ENCODE results near the gene BTBD17. TPM values are rescaled to one million over a fixed set of nuclear protein-coding genes. Genes with fewer than 3 reads are reported as not detected.

The BTBD17 gene, protein sequence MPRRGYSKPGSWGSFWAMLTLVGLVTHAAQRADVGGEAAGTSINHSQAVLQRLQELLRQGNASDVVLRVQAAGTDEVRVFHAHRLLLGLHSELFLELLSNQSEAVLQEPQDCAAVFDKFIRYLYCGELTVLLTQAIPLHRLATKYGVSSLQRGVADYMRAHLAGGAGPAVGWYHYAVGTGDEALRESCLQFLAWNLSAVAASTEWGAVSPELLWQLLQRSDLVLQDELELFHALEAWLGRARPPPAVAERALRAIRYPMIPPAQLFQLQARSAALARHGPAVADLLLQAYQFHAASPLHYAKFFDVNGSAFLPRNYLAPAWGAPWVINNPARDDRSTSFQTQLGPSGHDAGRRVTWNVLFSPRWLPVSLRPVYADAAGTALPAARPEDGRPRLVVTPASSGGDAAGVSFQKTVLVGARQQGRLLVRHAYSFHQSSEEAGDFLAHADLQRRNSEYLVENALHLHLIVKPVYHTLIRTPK
- total RNA-seq (2021; fragmentation: NEBNext Ultra II Directional; extraction: Animal tissue kit (Norgen Biotek cat#: 25700)) (7.0 and 7.8 TPM in 2 replicates), polyA plus RNA-seq (2011; rRNA removed) (14.8 and 17.0 TPM in 2 replicates), polyA minus RNA-seq (2011; rRNA and poly(A)+ RNA removed) (1.8 and 3.4 TPM in 2 replicates)
- polyA plus RNA-seq (2011; cell fraction: cytosol; rRNA removed) = 12.3 TPM
- 9.5 TPM for polyA plus RNA-seq (2011; cell fraction: nucleus; rRNA removed)
- polyA plus RNA-seq (2012, experiment 1 of 2) = 4.6 to 11.2 TPM (median 8.7 TPM) in 4 replicates
- 6.9 TPM for polyA plus RNA-seq (2012, experiment 2 of 2)
- 7.9 TPM for polyA plus RNA-seq (2013, experiment 1 of 2)
- polyA plus RNA-seq (2013, experiment 2 of 2) = 8.0 TPM
- 8.6 TPM for polyA minus RNA-seq (2011; cell fraction: cytosol; rRNA and poly(A)+ RNA removed)
- 9.2 TPM for polyA minus RNA-seq (2011; cell fraction: nucleus; rRNA and poly(A)+ RNA removed)
- long read RNA-seq, experiment 1, partial matches to known transcripts = 1 of 5 reads
- long read RNA-seq, experiment 1, other reads (novel, unspliced or antisense) = 3 of 5 reads
- long read RNA-seq, experiment 2 = 0 reads

DNA sequence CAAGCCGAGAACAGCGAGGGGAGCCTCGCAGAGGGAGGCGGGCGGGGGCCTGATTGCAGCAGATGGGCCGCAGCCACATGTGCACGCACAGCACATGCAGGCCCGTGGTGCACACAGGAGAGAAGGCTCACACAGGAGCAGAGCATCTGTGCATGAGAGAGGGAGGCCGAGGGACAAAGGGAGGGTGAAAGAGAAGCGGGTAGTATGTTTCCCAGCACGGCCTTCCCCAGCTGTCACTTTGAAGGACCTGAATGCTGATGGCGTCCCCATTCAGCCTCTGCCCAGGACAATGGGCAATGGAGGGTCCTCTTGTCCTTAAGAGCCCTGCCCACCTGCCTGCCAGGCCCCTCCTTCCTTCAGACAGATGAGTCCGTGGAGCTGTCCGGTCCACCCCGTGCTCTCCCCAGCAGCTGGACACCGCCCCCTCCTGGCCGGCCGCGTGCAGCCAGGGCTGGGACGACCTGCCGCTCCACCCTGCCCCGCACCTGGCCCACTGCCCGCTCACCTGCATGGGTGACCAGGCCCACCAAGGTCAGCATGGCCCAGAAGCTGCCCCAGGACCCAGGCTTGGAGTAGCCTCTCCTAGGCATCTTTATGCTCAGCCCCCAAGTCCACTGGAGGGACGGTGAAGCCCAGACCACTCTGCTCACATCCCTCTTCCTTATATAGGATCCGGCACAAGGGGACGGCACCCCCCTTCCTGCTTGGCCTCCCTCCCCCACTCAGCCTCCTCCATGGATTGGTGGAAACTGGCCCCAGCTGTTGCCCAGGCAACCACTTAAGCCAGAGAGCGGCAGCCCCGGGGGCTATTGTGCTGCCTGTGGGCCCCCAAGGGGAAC, at the start of gene BTBD17:
TSS of gene BTBD17 (minus strand) at position 639 of the 839 bp plus-strand sequence. CDS start at position 590, 49 bp downstream.
- H2BK12ac ChIP-seq (ENCODE audit: low read depth, low read length) = peak within 1 kb of the TSS; percentile 85; the same call in 1 of the 2 replicates
- FAIRE-seq = no peak
- peak within 1 kb of the TSS; percentile 61 for H2BK120ac ChIP-seq (replicated peaks; ENCODE audit: low read depth, low read length)
- H2BK5ac ChIP-seq (ENCODE audit: low read depth, low read length) = peak within 1 kb of the TSS; percentile 83; the same call in 1 of the 2 replicates
- CTCF ChIA-PET (ENCODE audit: partially characterized antibody) = interaction anchor here (0.7 to 9.2 kb wide), 38 partner anchors 7 to 501 kb away, joined by 3 to 83 read pairs (median 5); partner anchors contain the start of gene GPR142
- H3K79me1 ChIP-seq (ENCODE audit: low read depth, low read length) = no peaks in the 10 kb centered on the region
- H3K4me1 ChIP-seq (replicated peaks in 1 of 4; ENCODE audit: control insufficient read depth in 3 of 4, insufficient read depth in 4 of 4, low read length in 3 of 4) = peaks cover 5 to 29% (median 19%) of the 10 kb centered on the region in 4 experiments
- H3K4ac ChIP-seq (replicated peaks; ENCODE audit: insufficient read length, low read depth, low read length) = peak within 1 kb of the TSS; percentile 6
- no peak within 1 kb of the TSS for H3K23ac ChIP-seq (ENCODE audit: insufficient read length)
- H4K5ac ChIP-seq (ENCODE audit: insufficient read length, low read depth, low read length) = peak within 1 kb of the TSS; percentile 86
- H4K91ac ChIP-seq (replicated peaks; ENCODE audit: insufficient read length, low read length) = peak within 1 kb of the TSS; percentile 90
- no peak within 1 kb of the TSS for H2AK5ac ChIP-seq (ENCODE audit: low read depth, low read length)
- H3K27me3 ChIP-seq (replicated peaks in 1 of 4; ENCODE audit: control insufficient read depth in 3 of 4, extremely low read depth in 1 of 4, insufficient read depth in 3 of 4, low read length in 3 of 4) = no peaks in the 10 kb centered on the region
- peak within 1 kb of the TSS in 2 of 4 experiments; percentile 34 to 45; a peak in 3 of 7 replicates for H3K9ac ChIP-seq (replicated peaks in 1 of 4; ENCODE audit: extremely low read depth in 1 of 4, low read depth in 3 of 4, low read length in 3 of 4)
- peaks cover 1% of the 10 kb centered on the region for H3K23me2 ChIP-seq (ENCODE audit: low read depth, low read length)
- peak within 1 kb of the TSS; percentile 92; the same call in 1 of the 2 replicates for H2BK15ac ChIP-seq (ENCODE audit: low read length)
- DNase-seq (ENCODE audit: low read depth in 1 of 2, low spot score in 2 of 2) = peak in 1 of 2 experiments; percentile 97
- H3K79me2 ChIP-seq (ENCODE audit: control insufficient read depth in 1 of 2, insufficient read depth in 2 of 2, low read length in 2 of 2) = no peaks in the 10 kb centered on the region
- H3K56ac ChIP-seq (replicated peaks; ENCODE audit: insufficient read length, low read depth, low read length) = peak within 1 kb of the TSS; percentile 28
- peaks cover 0 to 10% (median 0%) of the 10 kb centered on the region in 4 experiments; a peak in 1 of 8 replicates for H3K36me3 ChIP-seq (ENCODE audit: control insufficient read depth in 2 of 4, insufficient read depth in 4 of 4, low read length in 3 of 4)
- H3K4me2 ChIP-seq (ENCODE audit: insufficient read depth in 1 of 2, low read depth in 2 of 2, low read length in 2 of 2) = peak within 1 kb of the TSS; percentile 5 to 80; a peak in 3 of 4 replicates
- peak within 1 kb of the TSS; percentile 98 for H2BK20ac ChIP-seq (ENCODE audit: low read length)
- H2AFZ ChIP-seq (ENCODE audit: low read length) = peak within 1 kb of the TSS; percentile 46; the same call in 1 of the 2 replicates
- H4K20me1 ChIP-seq (replicated peaks in 1 of 2; ENCODE audit: control insufficient read depth in 1 of 2, insufficient read depth in 2 of 2, low read length in 2 of 2) = no peaks in the 10 kb centered on the region
- H3K9me3 ChIP-seq (ENCODE audit: insufficient read depth in 2 of 2, low read depth in 1 of 2, low read length in 1 of 2) = no peaks in the 10 kb centered on the region
- no peak within 1 kb of the TSS; the same call in 1 of the 2 replicates for H4K8ac ChIP-seq (ENCODE audit: extremely low read depth, insufficient read depth, low read length)
- peak within 1 kb of the TSS; percentile 48 for H3K27ac ChIP-seq (ENCODE audit: low read depth, low read length)
- H3K18ac ChIP-seq (ENCODE audit: extremely low read depth, low read length) = peak within 1 kb of the TSS; percentile 93
- no peak within 1 kb of the TSS for H3K14ac ChIP-seq (ENCODE audit: insufficient read length)
- WGBS, 2 experiments (ENCODE audit: extremely low coverage in 1 of 2, insufficient coverage in 1 of 2, insufficient read length in 1 of 2, insufficient replicate concordance in 2 of 2, low coverage in 1 of 2, low lambda C conversion rate in 2 of 2, missing lambda C conversion rate in 1 of 2) = 40% methylated on average over 16 of the region's 28 CpGs; no CpG with 5 or more reads in 1 of the 2 experiments
- POLR2A ChIA-PET (ENCODE audit: partially characterized antibody) = interaction anchor here (0.6 to 1.6 kb wide), 11 partner anchors 9 to 157 kb away, joined by 3 to 4 read pairs (median 3); no protein-coding TSS in a partner anchor
- H3K4me3 ChIP-seq (ENCODE audit: extremely low read depth in 1 of 4, insufficient read depth in 2 of 4, low read depth in 3 of 4, low read length in 4 of 4) = peak within 1 kb of the TSS in 3 of 4 experiments; percentile 24 to 54 (median 45); a peak in 6 of 8 replicates
- TF ChIP-seq NRF1 (IDR thresholded peaks at IDR 0.05; ENCODE audit: low read depth, low read length) (no peak), CHD2 (IDR thresholded peaks at IDR 0.05; ENCODE audit: low read length) (no peak), SP1 (IDR thresholded peaks at IDR 0.05; ENCODE audit: low read depth, low read length) (peak; percentile 71; the same call in 1 of the 2 replicates)
